Measurements from ENCODE around the gene STXBP6.

GRCh38 chr14:25001156-25001555 lies 48.8 kb downstream of the STXBP6 start:
- no peak for TF ChIP-seq POLR2A (IDR thresholded peaks at IDR 0.05)
- TF ChIP-seq CTCF (IDR thresholded peaks at IDR 0.05), result no peak

Measured in uterus (tissue), 2 donors.